GM18526 (cell line): Measurements from ENCODE around the gene DAB2.

Experiments
- POLR2A ChIP-seq: IDR thresholded peaks from 3 replicates; pipeline ENCODE4 v1.6.1; 2011; ENCODE audit not compliant: insufficient read length; ENCODE audit errors: extremely low read depth

The DAB2 gene

DNA sequence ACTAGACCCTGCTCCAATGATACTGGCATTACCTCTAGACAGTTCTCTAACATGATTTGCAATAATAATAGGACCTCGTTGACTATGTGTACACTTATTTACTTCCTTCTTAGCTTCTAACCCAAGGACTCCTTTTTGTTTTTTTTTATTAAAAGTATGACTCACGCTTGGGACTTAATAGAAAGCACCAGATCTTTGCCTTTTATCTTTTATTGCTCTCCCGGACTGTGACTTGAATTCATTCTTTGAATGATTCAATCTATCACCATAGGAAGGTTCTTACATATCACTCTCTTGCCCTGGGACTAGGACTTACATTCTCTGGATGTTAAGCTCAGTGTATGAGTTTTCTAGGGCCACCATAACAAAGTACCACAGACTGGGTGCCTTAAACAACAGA, 69.5 kb downstream of the DAB2 start:
- no peak for TF ChIP-seq POLR2A

DNA sequence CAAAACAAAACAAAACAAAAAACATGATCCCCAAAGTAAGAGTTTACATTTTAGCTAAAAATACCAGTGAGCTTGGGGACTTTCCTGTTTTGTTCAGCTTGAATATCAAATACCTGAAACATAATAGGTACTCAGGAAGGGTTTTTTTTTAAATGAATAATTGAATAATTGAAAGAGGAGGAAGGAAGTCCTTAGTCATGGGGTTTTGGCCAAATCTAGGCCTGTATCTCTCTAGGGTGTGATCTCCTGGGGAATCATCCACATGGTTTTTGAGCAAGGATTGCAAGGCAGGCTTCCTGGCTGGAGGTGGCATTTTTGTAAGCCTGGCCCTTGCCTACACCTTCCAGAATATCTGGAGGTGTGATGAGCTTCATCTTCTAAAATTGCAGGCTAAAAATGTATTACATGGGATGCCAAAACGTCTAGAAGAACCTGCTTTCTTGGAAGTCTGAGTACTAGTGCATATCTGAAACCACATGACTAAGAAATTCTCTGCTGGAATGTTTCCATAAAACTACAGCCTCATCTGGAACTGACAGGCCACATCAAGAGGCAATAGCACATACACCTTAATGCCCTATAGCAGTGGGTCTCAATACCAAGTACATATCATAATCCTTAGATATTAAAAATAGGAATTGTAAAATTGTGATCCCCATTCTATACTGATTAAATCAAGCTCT, 70.9 kb downstream of the DAB2 start:
- TF ChIP-seq POLR2A = no peak

- no peak for TF ChIP-seq POLR2A
Measured at GRCh38 chr5:39352951-39353350, 71.8 kb downstream of the DAB2 start.

DNA sequence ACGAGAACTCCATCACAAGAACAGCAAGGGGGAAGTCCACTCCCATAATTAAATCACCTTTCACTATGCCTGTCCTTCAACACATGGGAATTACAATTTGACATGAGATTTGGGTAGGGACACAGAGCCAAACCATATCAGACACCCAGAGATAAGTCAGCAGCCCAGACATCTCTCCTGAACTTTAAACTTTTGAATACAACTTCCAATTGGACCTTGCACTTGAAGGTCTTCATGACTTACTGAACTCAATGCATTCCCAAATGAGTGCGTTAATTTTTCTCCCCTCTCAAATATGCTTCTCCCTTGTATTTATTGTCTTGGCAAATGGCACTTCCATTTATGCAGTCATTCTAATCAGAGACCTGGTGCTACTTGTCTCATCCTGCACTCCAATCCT, 72.6 kb downstream of the DAB2 start:
- TF ChIP-seq POLR2A = no peak

GRCh38 chr5:39349484-39349883, 75.3 kb downstream of the DAB2 start:
- TF ChIP-seq POLR2A = no peak

- no peak for TF ChIP-seq POLR2A
Measured at GRCh38 chr5:39342460-39342859, 82.3 kb downstream of the DAB2 start.

DNA sequence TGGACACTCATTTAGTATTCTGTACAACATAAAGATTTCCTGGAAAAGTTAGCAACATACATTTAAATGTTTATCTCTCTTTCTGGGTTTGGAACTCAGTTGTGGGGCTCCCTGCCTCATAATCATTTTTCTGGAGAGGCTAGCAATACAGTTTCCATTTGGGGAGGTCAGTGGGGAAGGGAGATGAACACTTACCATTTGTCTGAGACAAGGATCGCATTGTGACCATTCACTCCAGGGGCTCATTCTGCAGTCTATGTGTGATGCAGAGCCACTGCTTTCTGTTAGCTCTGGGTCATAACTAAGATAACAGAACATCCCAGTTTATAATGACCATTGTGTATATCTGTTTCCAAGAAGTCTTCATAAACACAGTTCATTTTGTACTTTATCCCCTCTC, 82.9 kb downstream of the DAB2 start:
- no peak for TF ChIP-seq POLR2A

DNA sequence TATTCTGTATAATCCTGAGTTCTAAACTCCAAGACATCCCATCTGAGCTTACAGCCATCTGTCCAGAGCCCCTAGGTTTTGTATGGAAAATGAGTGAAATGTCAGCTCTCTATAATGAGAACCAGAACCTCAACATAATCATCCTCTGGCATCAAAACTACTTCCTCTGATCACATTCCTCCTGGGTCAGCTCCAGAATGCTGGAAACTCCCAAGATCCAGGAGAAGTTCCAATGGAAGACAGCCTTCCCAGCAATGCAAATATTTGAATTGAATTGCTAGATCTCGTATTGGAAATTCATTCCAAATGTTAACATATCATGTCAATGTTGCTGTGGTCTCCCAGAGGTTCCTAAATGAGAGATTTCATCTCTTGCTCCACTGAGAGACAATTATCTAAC, 84.3 kb downstream of the DAB2 start:
- no peak for TF ChIP-seq POLR2A

GRCh38 chr5:39337252-39337915, 87.4 kb downstream of the DAB2 start:
- TF ChIP-seq POLR2A = no peak

GRCh38 chr5:39333104-39333503, 91.7 kb downstream of the DAB2 start:
- TF ChIP-seq POLR2A = no peak

DNA sequence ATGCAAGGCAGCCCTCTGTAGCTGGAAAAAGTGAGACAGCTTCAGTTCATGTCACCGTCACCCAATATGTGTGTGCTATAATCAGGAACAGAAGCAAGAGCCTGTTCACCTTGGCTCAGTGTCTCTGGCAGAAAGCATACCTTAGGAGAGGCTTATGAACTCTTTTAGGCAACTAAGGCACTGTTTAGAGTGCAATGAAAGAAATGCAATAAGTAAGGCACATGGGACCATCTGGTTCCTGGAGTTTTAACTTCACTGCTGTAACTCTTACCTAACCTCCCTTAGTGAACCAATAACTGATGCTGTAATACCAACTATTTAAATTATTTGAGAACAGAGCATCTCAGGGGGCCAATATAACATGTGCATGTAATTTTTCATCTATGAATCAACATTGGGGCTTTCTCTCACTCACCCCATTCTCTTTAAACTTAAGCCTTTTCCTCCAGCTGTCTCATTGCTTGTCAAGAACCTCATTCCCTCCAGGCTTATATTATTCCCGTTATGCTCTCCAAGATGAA, 92.9 kb downstream of the DAB2 start:
- no peak for TF ChIP-seq POLR2A

- no peak for TF ChIP-seq POLR2A
Measured at GRCh38 chr5:39328731-39329130, 96.0 kb downstream of the DAB2 start.

DNA sequence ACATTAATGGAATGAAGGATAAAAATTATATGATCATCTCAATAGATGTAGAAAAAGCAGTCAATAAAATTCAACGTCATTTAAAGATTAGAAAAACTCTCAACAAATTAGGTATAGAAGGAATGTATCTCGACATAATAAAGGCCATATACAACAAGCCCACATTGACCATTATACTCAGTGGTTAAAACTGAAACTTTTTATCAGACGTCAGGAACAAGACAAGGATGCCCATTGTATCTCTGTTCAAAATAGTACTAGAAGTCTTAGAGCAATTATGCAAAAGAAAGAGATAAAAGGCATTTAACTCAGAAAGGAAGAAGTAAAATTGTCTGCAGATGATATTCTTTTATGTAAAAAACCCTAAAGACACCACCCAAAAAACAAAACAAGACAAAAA, 101.2 kb downstream of the DAB2 start:
- no peak for TF ChIP-seq POLR2A
